Inferior parietal cortex (tissue), 1 donor: Measurements from ENCODE around the gene PTH.

Experiments
- DNase-seq: peaks from one replicate; pipeline ENCODE4 v3.0.0-alpha.2; 2016; ENCODE audit errors: extremely low spot score

Gene PTH

DNA sequence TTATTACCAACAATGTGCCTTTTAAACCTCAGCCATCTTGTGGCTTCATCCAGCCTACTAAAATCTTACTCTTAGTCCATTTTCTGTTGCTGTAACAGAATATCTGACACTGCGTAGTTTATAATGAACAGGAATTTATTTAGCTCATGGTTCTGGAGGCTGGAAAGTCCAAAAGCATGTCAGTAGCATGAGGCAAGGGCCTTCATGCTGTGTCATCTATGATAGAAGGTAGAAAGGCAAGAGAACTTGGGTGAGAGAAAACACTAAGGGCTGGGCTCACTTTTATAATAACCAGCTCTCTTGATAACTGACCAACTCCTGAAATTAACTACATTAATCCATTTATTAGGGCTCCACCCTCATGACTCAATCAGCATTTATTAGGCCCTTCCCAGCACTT is 46.3 kb downstream of the PTH start:
- no peak for DNase-seq

DNA sequence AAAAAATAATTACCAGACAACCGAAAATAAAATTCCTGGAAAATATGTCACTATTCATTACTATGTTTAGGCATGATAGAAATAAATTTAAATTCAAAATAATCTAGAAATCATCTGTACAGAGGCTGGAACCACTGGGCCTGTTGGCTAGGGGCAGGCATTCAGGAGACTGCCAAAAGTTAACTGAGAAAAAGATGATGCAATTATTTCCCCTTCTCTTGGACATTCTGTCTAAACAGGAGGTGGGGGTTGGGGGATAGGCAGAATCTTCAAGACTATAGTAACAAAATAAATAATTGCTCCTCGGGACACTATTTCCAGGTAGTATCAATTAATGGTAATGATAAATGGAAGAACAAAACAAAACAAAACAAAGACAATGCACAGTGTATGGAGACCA is 46.9 kb downstream of the PTH start:
- no peak for DNase-seq

DNA sequence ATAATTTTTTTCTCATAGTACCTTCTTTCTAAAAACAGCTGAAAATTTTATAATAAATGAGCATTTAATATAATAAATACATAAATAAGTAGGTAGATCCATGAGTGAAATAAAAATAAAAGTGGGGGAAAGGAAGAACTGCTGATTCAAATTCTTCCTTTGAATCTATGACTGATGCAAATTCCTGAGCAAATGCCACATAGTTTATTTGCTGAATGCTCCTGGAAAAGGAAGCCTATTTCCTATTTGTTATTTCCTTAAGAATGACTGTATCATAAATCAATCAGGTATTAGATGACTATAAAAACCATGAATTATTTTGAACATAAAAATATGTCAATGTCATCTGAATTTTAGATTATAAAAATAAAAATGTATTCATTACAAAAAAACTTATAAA is 49.4 kb downstream of the PTH start:
- no peak for DNase-seq

DNA sequence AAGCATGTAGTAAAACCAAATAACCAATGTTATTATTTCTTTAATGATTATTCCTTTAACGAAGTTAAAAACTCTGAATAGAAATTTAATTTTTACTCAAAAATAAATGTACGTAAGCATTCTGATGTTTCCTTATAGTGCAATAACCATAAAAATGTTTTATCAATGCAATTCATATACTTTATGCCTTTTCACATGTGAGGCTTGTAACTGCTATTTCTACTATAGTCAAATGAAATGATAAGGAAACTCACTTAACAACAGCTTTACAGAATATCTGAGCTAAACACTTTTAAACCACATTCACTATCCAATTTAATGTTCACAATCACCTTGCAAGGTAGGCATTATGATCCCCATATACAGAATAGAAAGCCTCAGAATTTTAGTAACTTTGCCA is 50.2 kb downstream of the PTH start:
- no peak for DNase-seq
